Fibroblast of lung (primary cell): ENCODE data around the gene ARHGAP6.

Experiments
- CTCF ChIP-seq, 2 donors: IDR thresholded peaks in 1 of 2; conservative IDR thresholded peaks in 1 of 2; 1 replicate in 1 of 2; 2 replicates in 1 of 2; pipeline ENCODE4 v1.5.1; 2011 to 2012; ENCODE audit warnings: low read length in 2 of 2, control low read depth in 1 of 2, inconsistent platforms in 1 of 2, low read depth in 1 of 2, mild to moderate bottlenecking in 1 of 2
- EZH2 ChIP-seq: IDR thresholded peaks from 2 replicates; pipeline ENCODE4 v1.5.1; 2012; ENCODE audit warnings: low read length, control low read depth, mild to moderate bottlenecking; ENCODE audit errors: missing control alignments

- no peak for TF ChIP-seq EZH2
- no peak for TF ChIP-seq CTCF (conservative IDR thresholded peaks at IDR 0.05 in 1 of 2, IDR thresholded peaks at IDR 0.05 in 1 of 2; ENCODE audit: low read depth in 1 of 2, low read length in 2 of 2)
Observed at GRCh38 chrX:11108253-11108941, 557.3 kb downstream of the ARHGAP6 start.
